ENCODE data around the gene CYBA. TPM values are rescaled to one million over a fixed set of nuclear protein-coding genes. Genes with fewer than 3 reads are reported as not detected.

The CYBA gene
- total RNA-seq, 2 donors from 2014 or later: 126 to 177 TPM

- Histone ChIP-seq H3K27me3 (no peaks in the 10 kb centered on the region), H3K27ac (no peak overlapping the region), H3K9me3 (no peaks in the 10 kb centered on the region), H3K36me3 (replicated peaks in 1 of 2; ENCODE audit: insufficient read depth in 1 of 2, low read depth in 2 of 2) (no peaks in the 10 kb centered on the region), H3K4me1 (peaks cover 18% of the 10 kb centered on the region), H3K4me3 (no peak overlapping the region)
- no peak for TF ChIP-seq POLR2A (IDR thresholded peaks at IDR 0.05)
- no peak for TF ChIP-seq CTCF (IDR thresholded peaks at IDR 0.05)
- WGBS, 2 donors: 90 to 96% methylated on average over 16 to 23 of the region's 23 CpGs
- intact Hi-C loops (cut with DNase I): no loop called here
- no peak for DNase-seq
- ATAC-seq: no peak
Measured at GRCh38 chr16:88645941-88646340, 4.9 kb downstream of the CYBA start.

GRCh38 chr16:88645455-88645854 is 5.4 kb downstream of the CYBA start:
- 93 to 94% methylated on average over 7 to 16 of the region's 16 CpGs for WGBS, 2 donors
- intact Hi-C loops (cut with DNase I): no loop called here
- no peak overlapping the region for H3K27ac ChIP-seq
- no peaks in the 10 kb centered on the region for H3K9me3 ChIP-seq
- peaks cover 15% of the 10 kb centered on the region for H3K4me1 ChIP-seq
- ATAC-seq (no peak), DNase-seq (no peak)
- TF ChIP-seq CTCF (IDR thresholded peaks at IDR 0.05): no peak
- no peak for TF ChIP-seq POLR2A (IDR thresholded peaks at IDR 0.05)
- no peaks in the 10 kb centered on the region for H3K36me3 ChIP-seq (replicated peaks in 1 of 2; ENCODE audit: insufficient read depth in 1 of 2, low read depth in 2 of 2)
- no peaks in the 10 kb centered on the region for H3K27me3 ChIP-seq
- H3K4me3 ChIP-seq: no peak overlapping the region

GRCh38 chr16:88643644-88643932 is 7.3 kb downstream of the CYBA start:
- H3K9me3 ChIP-seq: no peaks in the 10 kb centered on the region
- no peak overlapping the region for H3K27ac ChIP-seq
- TF ChIP-seq POLR2A (IDR thresholded peaks at IDR 0.05): no peak
- ATAC-seq (no peak), DNase-seq (no peak)
- H3K4me1 ChIP-seq: peaks cover 10% of the 10 kb centered on the region
- intact Hi-C loops (cut with DNase I): no loop called here
- no peaks in the 10 kb centered on the region for H3K36me3 ChIP-seq (replicated peaks in 1 of 2; ENCODE audit: insufficient read depth in 1 of 2, low read depth in 2 of 2)
- 58 to 85% methylated on average over 2 to 7 of the region's 9 CpGs for WGBS, 2 donors
- no peaks in the 10 kb centered on the region for H3K27me3 ChIP-seq
- no peak overlapping the region for H3K4me3 ChIP-seq

GRCh38 chr16:88642881-88643643 is 7.8 kb downstream of the CYBA start:
- no peak for DNase-seq
- no peaks in the 10 kb centered on the region for H3K27me3 ChIP-seq
- H3K9me3 ChIP-seq: no peaks in the 10 kb centered on the region
- ATAC-seq: no peak
- intact Hi-C loops (cut with DNase I): no loop called here
- no peaks in the 10 kb centered on the region for H3K36me3 ChIP-seq (replicated peaks in 1 of 2; ENCODE audit: insufficient read depth in 1 of 2, low read depth in 2 of 2)
- no peak overlapping the region for H3K4me3 ChIP-seq
- 86 to 92% methylated on average over 17 to 51 of the region's 58 CpGs for WGBS, 2 donors
- no peak for TF ChIP-seq CTCF (IDR thresholded peaks at IDR 0.05)
- TF ChIP-seq POLR2A (IDR thresholded peaks at IDR 0.05): no peak
- H3K27ac ChIP-seq: no peak overlapping the region
- H3K4me1 ChIP-seq: peaks cover 15% of the 10 kb centered on the region

- H3K27me3 ChIP-seq: no peaks in the 10 kb centered on the region
- peaks cover 18% of the 10 kb centered on the region for H3K4me1 ChIP-seq
- H3K4me3 ChIP-seq: no peak overlapping the region
- H3K36me3 ChIP-seq (replicated peaks in 1 of 2; ENCODE audit: insufficient read depth in 1 of 2, low read depth in 2 of 2): no peaks in the 10 kb centered on the region
- 66 to 70% methylated on average over 3 to 16 of the region's 17 CpGs for WGBS, 2 donors
- ATAC-seq (no peak), DNase-seq (no peak)
- H3K27ac ChIP-seq: no peak overlapping the region
- H3K9me3 ChIP-seq: no peaks in the 10 kb centered on the region
- intact Hi-C loops (cut with DNase I): no loop called here
- no peak for TF ChIP-seq CTCF (IDR thresholded peaks at IDR 0.05)
- TF ChIP-seq POLR2A (IDR thresholded peaks at IDR 0.05): no peak
Measured at GRCh38 chr16:88640498-88641247, 10.2 kb downstream of the CYBA start.

All from body of pancreas (tissue), 4 donors.